GM13977 (cell line): Measurements from ENCODE around the gene SLC20A1.

Source experiments
- DNase-seq: peaks from one replicate; pipeline ENCODE4 v3.0.0; 2012; ENCODE audit warnings: low spot score
- CTCF ChIP-seq: IDR thresholded peaks from 2 replicates; pipeline ENCODE4 v1.5.1; 2012; ENCODE audit warnings: mild to moderate bottlenecking, control low read depth; ENCODE audit not compliant: insufficient read depth; ENCODE audit errors: extremely low read depth, missing control alignments
- in situ Hi-C: fragments of 300-500 bp; cut with MboI; formaldehyde crosslinking; loops from one replicate; pipeline ENCODE4 v1.12.0; 2022; ENCODE audit warnings: low sequenced_read_pairs, low pct_unique_long_range_greater_than_20kb, mixed read lengths, inconsistent platforms; ENCODE audit not compliant: unreplicated experiment

Gene SLC20A1

GRCh38 chr2:112712465-112712864, 66.7 kb downstream of the SLC20A1 start:
- DNase-seq = peak; percentile 10
- in situ Hi-C loops = no loop called here
- TF ChIP-seq CTCF = no peak

- TF ChIP-seq CTCF = no peak
- in situ Hi-C loops = no loop called here
- DNase-seq = no peak
These were observed 67.3 kb downstream of the SLC20A1 start for GRCh38 chr2:112712903-112713584.
